IPS-NIHi7 (cell line): Measurements from ENCODE around the gene ATAD1.
"Not testable (repeated sequence)": the region's sequence is repeated elsewhere in the genome, so short reads cannot be mapped to it uniquely, and the experiment has no call there.

ENCODE experiments used
- DNase-seq: peaks from one replicate; pipeline ENCODE4 v3.0.0; 2012; ENCODE audit warnings: mixed read lengths; ENCODE audit errors: extremely low spot score

Gene ATAD1

GRCh38 chr10:87817609-87818504, at the start of gene ATAD1:
Gene ATAD1, minus strand, starts transcription at chr10:87818226. Its CDS starts 3,627 bp downstream, at chr10:87814599.
- peak; percentile 92 for DNase-seq

GRCh38 chr10:87867453-87867852, 49.4 kb upstream of the ATAD1 start:
- DNase-seq: no peak

- DNase-seq: no peak
Measured at GRCh38 chr10:87866412-87866974, 48.5 kb upstream of the ATAD1 start.

GRCh38 chr10:87865241-87865881, 47.3 kb upstream of the ATAD1 start:
- DNase-seq: no peak

- DNase-seq: no peak
Measured at GRCh38 chr10:87864496-87865059, 46.6 kb upstream of the ATAD1 start.

- not testable (repeated sequence) for DNase-seq
Measured at GRCh38 chr10:87863951-87864495, 46.0 kb upstream of the ATAD1 start.

GRCh38 chr10:87863053-87863943, 45.3 kb upstream of the ATAD1 start, which contains the start of the genes KLLN and PTEN:
Gene KLLN, minus strand, starts transcription at chr10:87863533. Its CDS starts 1,046 bp downstream, at chr10:87862487.
Gene PTEN, plus strand, starts transcription at chr10:87863625. Its CDS starts 845 bp downstream, at chr10:87864470.
- DNase-seq: peak; percentile 81

- peak; percentile 16 for DNase-seq
Measured at GRCh38 chr10:87862679-87863052, 44.6 kb upstream of the ATAD1 start.

- DNase-seq: peak; percentile 90
Measured at GRCh38 chr10:87861953-87862678, 44.1 kb upstream of the ATAD1 start.

GRCh38 chr10:87861566-87861952, 43.5 kb upstream of the ATAD1 start:
- DNase-seq: peak; percentile 35

GRCh38 chr10:87860816-87861403, 42.9 kb upstream of the ATAD1 start:
- no peak for DNase-seq

GRCh38 chr10:87860156-87860795, 42.2 kb upstream of the ATAD1 start:
- DNase-seq: peak; percentile 41

GRCh38 chr10:87855665-87856064, 37.6 kb upstream of the ATAD1 start:
- DNase-seq: not testable (repeated sequence)

GRCh38 chr10:87855247-87855646, 37.2 kb upstream of the ATAD1 start:
- DNase-seq: not testable (repeated sequence)

GRCh38 chr10:87852089-87852488, 34.1 kb upstream of the ATAD1 start:
- no peak for DNase-seq

- DNase-seq: peak; percentile 71
Measured at GRCh38 chr10:87850742-87851205, 32.7 kb upstream of the ATAD1 start.

GRCh38 chr10:87849001-87849400, 31.0 kb upstream of the ATAD1 start:
- no peak for DNase-seq

- DNase-seq: no peak
Measured at GRCh38 chr10:87847550-87847949, 29.5 kb upstream of the ATAD1 start.

GRCh38 chr10:87846711-87847110, 28.7 kb upstream of the ATAD1 start:
- not testable (repeated sequence) for DNase-seq
